T-cell (primary cell): Measurements from ENCODE around the gene HMGXB4. TPM values are rescaled to one million over a fixed set of nuclear protein-coding genes. Genes with fewer than 3 reads are reported as not detected.
A peak's percentile ranks its signal among the peaks of the same experiment; 100 is the strongest.
"Not testable (repeated sequence)": the region's sequence is repeated elsewhere in the genome, so short reads cannot be mapped to it uniquely, and the experiment has no call there.

Experiments used
- ATAC-seq, 4 experiments: fragments of 200-7000 bp in 3 of 4; fragments of 150-1000 bp in 1 of 4; cut with Tn5 transposase; replicated peaks in 1 of 4; 1 replicate in 3 of 4; 2 replicates in 1 of 4; pipeline ENCODE4 v1.10.0; 2021; ENCODE audit warnings: moderate library complexity in 3 of 4, mild to moderate bottlenecking in 2 of 4, moderate number of reproducible peaks in 1 of 4
- CTCF ChIA-PET, 2 donors: fragments of 300-600 bp; sonication (Branson Sonifier 250); formaldehyde crosslinking; loops; one replicate each; lab custom pipeline; 2022; ENCODE audit warnings: antibody characterized with exemption in 2 of 2; lab: Charles Lee
- POLR2A ChIA-PET, 2 donors: fragments of 300-600 bp; sonication (Branson Sonifier 250); formaldehyde crosslinking; loops; one replicate each; lab custom pipeline; 2022; ENCODE audit warnings: antibody characterized with exemption in 2 of 2; lab: Charles Lee
- DNase-seq, 35 experiments: peaks; one replicate each; pipeline versions ENCODE4 v3.0.0 to v3.0.0-alpha.2; 2013 to 2023
- H3K27ac ChIP-seq: one replicate; pipeline ENCODE4 v1.5.1; 2013; ENCODE audit warnings: low read length
- H3K27me3 ChIP-seq, 2 experiments: replicated peaks in 1 of 2; 1 replicate in 1 of 2; 2 replicates in 1 of 2; pipeline versions ENCODE4 v1.6.1 to v1.7.0; 2013; ENCODE audit warnings: low read length in 1 of 2, mixed read lengths in 1 of 2; ENCODE audit not compliant: control insufficient read depth in 2 of 2, insufficient read depth in 2 of 2; ENCODE audit errors: extremely low read depth in 1 of 2
- H3K36me3 ChIP-seq, 2 donors: 1 replicate in 1 of 2; 2 replicates in 1 of 2; pipeline versions ENCODE4 v1.6.1 to v1.7.0; 2013; ENCODE audit warnings: low read length in 1 of 2; ENCODE audit not compliant: control insufficient read depth in 2 of 2, insufficient read depth in 1 of 2; ENCODE audit errors: extremely low read depth in 1 of 2
- H3K4me1 ChIP-seq, 2 experiments: 1 replicate in 1 of 2; 2 replicates in 1 of 2; pipeline versions ENCODE4 v1.6.1 to v1.7.0; 2013; ENCODE audit warnings: low read length in 2 of 2, mixed read lengths in 1 of 2; ENCODE audit not compliant: insufficient read depth in 2 of 2, control insufficient read depth in 1 of 2; ENCODE audit errors: extremely low read depth in 1 of 2
- H3K4me3 ChIP-seq, 2 donors: 1 replicate in 1 of 2; 2 replicates in 1 of 2; pipeline versions ENCODE4 v1.5.1 to v1.7.0; 2013; ENCODE audit warnings: mild to moderate bottlenecking in 2 of 2, low read length in 1 of 2, moderate library complexity in 1 of 2; ENCODE audit not compliant: control insufficient read depth in 1 of 2; ENCODE audit errors: extremely low read depth in 1 of 2
- H3K9me3 ChIP-seq: 2 replicates; pipeline ENCODE4 v1.7.0; 2013
- H3K27ac Mint-ChIP-seq, 2 donors: one replicate each; pipeline ENCODE4 v1.8.0; 2020 to 2021; ENCODE audit warnings: mild to moderate bottlenecking in 2 of 2, mixed read lengths in 2 of 2
- H3K27me3 Mint-ChIP-seq, 2 donors: one replicate each; pipeline ENCODE4 v1.8.0; 2021 to 2022; ENCODE audit warnings: mixed read lengths in 2 of 2
- H3K36me3 Mint-ChIP-seq: one replicate; pipeline ENCODE4 v1.8.0; 2021; ENCODE audit warnings: mixed read lengths
- H3K4me1 Mint-ChIP-seq, 3 donors: one replicate each; pipeline ENCODE4 v1.8.0; 2020 to 2022; ENCODE audit warnings: mixed read lengths in 3 of 3, mild to moderate bottlenecking in 1 of 3
- H3K4me3 Mint-ChIP-seq, 3 donors: one replicate each; pipeline ENCODE4 v1.8.0; 2020 to 2022; ENCODE audit warnings: mild to moderate bottlenecking in 3 of 3, mixed read lengths in 3 of 3, moderate library complexity in 3 of 3
- H3K9me3 Mint-ChIP-seq, 3 donors: one replicate each; pipeline ENCODE4 v1.8.0; 2020 to 2022; ENCODE audit warnings: mixed read lengths in 3 of 3
- WGBS: methylation state at CpG from one replicate; pipeline ENCODE4 v1.1.5; 2013; ENCODE audit warnings: missing lambda C conversion rate; ENCODE audit not compliant: insufficient coverage; 5-methylcytosine and 5-hydroxymethylcytosine counted together
- total RNA-seq, 35 experiments: library from RNA in 6 of 35; stranded (reverse) in 6 of 35; fragments of 120-200 nt in 1 of 35; gene quantifications; one replicate each; pipeline versions ENCODE4 v1.2.1 to v1.2.4 and lab custom pipeline; 2013 to 2026

The HMGXB4 gene
- total RNA-seq, 5 donors from 2014 or later (not counting 1 experiment from before 2014, with no cell fraction given), result 20.5 to 39.2 (median 21.1) TPM

DNA sequence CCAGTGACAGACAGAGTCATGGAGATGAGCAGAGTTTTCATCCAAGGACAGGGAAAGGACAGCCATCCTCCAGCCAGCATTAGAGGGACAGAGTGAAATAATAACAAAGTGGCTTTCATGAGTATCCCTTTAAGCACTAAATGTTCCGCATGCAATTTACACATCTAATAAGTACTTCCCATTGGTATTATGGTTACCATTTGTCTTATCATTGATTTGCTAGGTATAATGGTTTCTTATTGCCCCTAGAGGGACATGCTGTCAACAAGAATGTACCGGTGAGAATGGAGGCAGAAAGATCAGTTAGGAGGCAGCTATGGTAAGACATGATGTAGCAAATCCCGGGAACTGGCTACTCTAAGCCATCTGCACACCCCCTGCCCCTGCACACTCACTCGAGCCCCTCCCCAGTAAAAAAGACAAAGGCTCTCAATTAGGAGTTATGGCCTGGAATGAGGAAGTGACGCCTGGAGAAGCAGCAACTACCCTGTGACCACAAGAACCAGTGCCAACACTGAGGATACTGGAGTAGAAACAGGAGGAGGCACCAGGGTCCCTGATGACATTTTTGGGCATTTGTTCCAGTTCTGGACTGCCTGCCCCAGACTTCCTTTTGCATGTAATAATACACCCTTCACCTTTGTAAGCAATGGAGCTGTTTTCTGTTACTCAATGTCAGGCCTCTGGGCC lies 30.2 kb upstream of the HMGXB4 start:
- ATAC-seq, result no peak
- peaks cover 8 to 14% (median 11%) of the 10 kb centered on the region in 3 donors for H3K4me1 Mint-ChIP-seq
- no peak overlapping the region for H3K4me3 ChIP-seq
- peaks cover 2 to 16% of the 10 kb centered on the region in 2 experiments for H3K27me3 ChIP-seq
- no peak overlapping the region for H3K27ac ChIP-seq
- no peak for DNase-seq
- H3K9me3 ChIP-seq, result no peaks in the 10 kb centered on the region
- H3K36me3 Mint-ChIP-seq, result no peaks in the 10 kb centered on the region
- no peak overlapping the region for H3K27ac Mint-ChIP-seq
- no peaks in the 10 kb centered on the region for H3K9me3 Mint-ChIP-seq
- ChIA-PET CTCF (no interaction called here), POLR2A (no interaction called here)
- H3K4me1 ChIP-seq, result peaks cover 0 to 3% of the 10 kb centered on the region in 2 experiments
- no peaks in the 10 kb centered on the region for H3K36me3 ChIP-seq
- WGBS, result 40% methylated on average over 1 of the region's 5 CpGs
- H3K4me3 Mint-ChIP-seq, result no peak overlapping the region
- peaks cover 33 to 53% of the 10 kb centered on the region in 2 donors for H3K27me3 Mint-ChIP-seq

GRCh38 chr22:35229865-35230264 lies 27.4 kb upstream of the HMGXB4 start:
- no peak overlapping the region for H3K4me3 ChIP-seq
- peaks cover 8 to 14% (median 11%) of the 10 kb centered on the region in 3 donors for H3K4me1 Mint-ChIP-seq
- ChIA-PET POLR2A (no interaction called here), CTCF (no interaction called here)
- H3K27ac Mint-ChIP-seq, result no peak overlapping the region
- no peaks in the 10 kb centered on the region for H3K9me3 ChIP-seq
- ATAC-seq (no peak), DNase-seq (no peak)
- H3K4me1 ChIP-seq, result peaks cover 0 to 3% of the 10 kb centered on the region in 2 experiments
- H3K27ac ChIP-seq, result no peak overlapping the region
- no peak overlapping the region for H3K4me3 Mint-ChIP-seq
- H3K27me3 ChIP-seq, result peaks cover 2 to 13% of the 10 kb centered on the region in 2 experiments
- H3K36me3 Mint-ChIP-seq, result no peaks in the 10 kb centered on the region
- WGBS, result no CpG with 5 or more reads among the region's 7 CpGs
- peaks cover 20 to 48% of the 10 kb centered on the region in 2 donors for H3K27me3 Mint-ChIP-seq
- no peaks in the 10 kb centered on the region for H3K36me3 ChIP-seq
- no peaks in the 10 kb centered on the region for H3K9me3 Mint-ChIP-seq

DNA sequence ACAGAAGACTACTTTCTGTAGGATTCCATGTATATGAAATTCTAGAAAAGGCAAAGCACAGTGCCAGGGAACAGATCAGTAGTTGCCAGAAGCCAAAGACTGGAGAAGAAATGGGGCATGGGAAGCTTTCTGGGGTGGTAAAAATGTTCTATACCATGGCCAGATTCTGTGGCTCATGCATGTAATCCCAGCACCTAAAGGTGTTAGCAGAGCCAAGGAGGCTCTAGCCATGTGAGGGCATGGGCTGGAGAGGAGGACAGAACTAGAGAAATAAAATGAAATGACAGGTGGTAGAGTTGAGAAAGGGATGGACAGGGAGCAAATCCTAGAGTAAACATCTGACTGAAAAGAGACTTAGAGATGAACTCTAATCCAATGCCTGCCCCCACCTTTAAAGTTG lies 26.9 kb upstream of the HMGXB4 start:
- no peak for DNase-seq
- peaks cover 0 to 3% of the 10 kb centered on the region in 2 experiments for H3K4me1 ChIP-seq
- H3K27ac ChIP-seq, result no peak overlapping the region
- POLR2A ChIA-PET, result no interaction called here
- no peak overlapping the region for H3K27ac Mint-ChIP-seq
- CTCF ChIA-PET, result no interaction called here
- peaks cover 2% of the 10 kb centered on the region for H3K9me3 ChIP-seq
- H3K4me3 ChIP-seq, result no peak overlapping the region
- no peaks in the 10 kb centered on the region for H3K36me3 ChIP-seq
- peaks cover 8 to 14% (median 11%) of the 10 kb centered on the region in 3 donors for H3K4me1 Mint-ChIP-seq
- H3K27me3 Mint-ChIP-seq, result peaks cover 25 to 48% of the 10 kb centered on the region in 2 donors
- H3K9me3 Mint-ChIP-seq, result no peaks in the 10 kb centered on the region
- peaks cover 3 to 13% of the 10 kb centered on the region in 2 experiments for H3K27me3 ChIP-seq
- ATAC-seq, result no peak
- H3K36me3 Mint-ChIP-seq, result no peaks in the 10 kb centered on the region
- peak overlapping the region in 1 of 3 donors; percentile 54 for H3K4me3 Mint-ChIP-seq

GRCh38 chr22:35230839-35231584 lies 26.3 kb upstream of the HMGXB4 start:
- H3K4me3 Mint-ChIP-seq, result peak overlapping the region in 1 of 3 donors; percentile 54
- Histone ChIP-seq H3K9me3 (peaks cover 2% of the 10 kb centered on the region), H3K4me1 (peaks cover 0 to 3% of the 10 kb centered on the region in 2 experiments), H3K4me3 (no peak overlapping the region), H3K27ac (no peak overlapping the region), H3K36me3 (no peaks in the 10 kb centered on the region), H3K27me3 (peaks cover 3 to 13% of the 10 kb centered on the region in 2 experiments)
- DNase-seq (no peak), ATAC-seq (peak in 2 of 4 experiments; percentile 10 to 19)
- POLR2A ChIA-PET, result no interaction called here
- no peaks in the 10 kb centered on the region for H3K9me3 Mint-ChIP-seq
- peaks cover 27 to 48% of the 10 kb centered on the region in 2 donors for H3K27me3 Mint-ChIP-seq
- H3K27ac Mint-ChIP-seq, result no peak overlapping the region
- peaks cover 8 to 14% (median 11%) of the 10 kb centered on the region in 3 donors for H3K4me1 Mint-ChIP-seq
- WGBS, result 83% methylated on average over 4 of the region's 16 CpGs
- no peaks in the 10 kb centered on the region for H3K36me3 Mint-ChIP-seq
- CTCF ChIA-PET, result interaction anchor here in 1 of 2 donors (0.9 to 1.1 kb wide), 2 partner anchors 27 to 69 kb away, joined by 3 to 8 read pairs; partner anchors contain the start of genes HMGXB4 and TOM1

- no peak overlapping the region for H3K4me3 Mint-ChIP-seq
- H3K4me1 ChIP-seq, result peaks cover 0 to 3% of the 10 kb centered on the region in 2 experiments
- H3K36me3 Mint-ChIP-seq, result no peaks in the 10 kb centered on the region
- no peaks in the 10 kb centered on the region for H3K36me3 ChIP-seq
- CTCF ChIA-PET, result interaction anchor here (0.6 to 1.1 kb wide), 4 partner anchors 8 to 1934 kb away, joined by 3 to 8 read pairs (median 5); partner anchors contain the start of genes HMGXB4 (in 1 of the 2) and TOM1 (in 1 of the 2)
- no peak overlapping the region for H3K27ac Mint-ChIP-seq
- H3K9me3 ChIP-seq, result peaks cover 2% of the 10 kb centered on the region
- no peak overlapping the region for H3K27ac ChIP-seq
- no peaks in the 10 kb centered on the region for H3K9me3 Mint-ChIP-seq
- peaks cover 3 to 10% of the 10 kb centered on the region in 2 experiments for H3K27me3 ChIP-seq
- H3K4me3 ChIP-seq, result no peak overlapping the region
- 12% methylated on average over 3 of the region's 7 CpGs for WGBS
- H3K4me1 Mint-ChIP-seq, result peaks cover 8 to 14% (median 11%) of the 10 kb centered on the region in 3 donors
- peak; percentile 22 to 84 (median 62) for DNase-seq
- ATAC-seq, result peak; percentile 73 to 80 (median 74)
- POLR2A ChIA-PET, result no interaction called here
- peaks cover 28 to 47% of the 10 kb centered on the region in 2 donors for H3K27me3 Mint-ChIP-seq
Measured at GRCh38 chr22:35231585-35232084, 25.7 kb upstream of the HMGXB4 start.

DNA sequence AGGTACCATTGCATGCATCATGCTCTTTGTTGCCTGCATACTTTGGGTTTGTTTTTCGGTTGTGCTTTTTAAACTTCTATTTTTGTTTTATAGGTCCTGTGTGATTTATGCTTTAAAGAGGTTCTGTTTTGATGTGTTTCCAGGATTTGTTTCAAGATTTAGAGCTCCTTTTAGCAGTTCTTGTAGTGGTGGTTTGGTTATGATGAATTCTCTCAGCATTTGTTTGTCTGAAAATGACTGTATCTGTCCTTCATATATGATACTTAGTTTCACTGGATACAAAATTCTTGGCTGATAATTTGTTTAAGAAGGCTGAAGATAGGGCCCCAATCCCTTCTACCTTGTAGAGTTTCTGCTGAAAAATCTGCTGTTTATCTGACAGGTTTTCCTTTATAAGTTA lies 18.5 kb upstream of the HMGXB4 start:
- H3K4me3 ChIP-seq, H3K9me3 Mint-ChIP-seq, H3K36me3 ChIP-seq, DNase-seq, H3K4me1 ChIP-seq, H3K27ac ChIP-seq, H3K4me3 Mint-ChIP-seq, CTCF ChIA-PET, POLR2A ChIA-PET, H3K4me1 Mint-ChIP-seq, ATAC-seq, H3K36me3 Mint-ChIP-seq, H3K9me3 ChIP-seq: not testable (repeated sequence)
- H3K27me3 ChIP-seq, result peaks cover 2 to 17% of the 10 kb centered on the region in 2 experiments
- Mint-ChIP-seq H3K27ac (peak overlapping the region in 1 of 2 donors; percentile 16), H3K27me3 (peaks cover 45% of the 10 kb centered on the region in 2 donors)
- WGBS, result no CpG with 5 or more reads among the region's 1 CpG
